Mucosa of stomach (tissue), 1 donor: ENCODE results near the gene MIP.
"Not testable (repeated sequence)": the region's sequence is repeated elsewhere in the genome, so short reads cannot be mapped to it uniquely, and the experiment has no call there.

Experiments used
- H3K27me3 ChIP-seq: one replicate; pipeline ENCODE4 v1.7.0; 2013; ENCODE audit warnings: mild to moderate bottlenecking, low read length; ENCODE audit not compliant: control insufficient read depth, insufficient read depth
- H3K36me3 ChIP-seq: one replicate; pipeline ENCODE4 v1.7.0; 2013; ENCODE audit warnings: low read length; ENCODE audit not compliant: control insufficient read depth, insufficient read depth
- H3K4me1 ChIP-seq: one replicate; pipeline ENCODE4 v1.7.0; 2013; ENCODE audit warnings: mild to moderate bottlenecking, low read length; ENCODE audit not compliant: control insufficient read depth, insufficient read depth
- H3K4me3 ChIP-seq: one replicate; pipeline ENCODE4 v1.7.0; 2013; ENCODE audit warnings: low read length
- H3K9ac ChIP-seq: one replicate; pipeline ENCODE4 v1.7.0; 2013; ENCODE audit warnings: mild to moderate bottlenecking, low read length, moderate library complexity
- H3K9me3 ChIP-seq: one replicate; pipeline ENCODE4 v1.7.0; 2013; ENCODE audit warnings: mild to moderate bottlenecking, low read length, moderate library complexity; ENCODE audit not compliant: control insufficient read depth
- donor health status: Pancreatic carcinoma.

The MIP gene

GRCh38 chr12:56451147-56451546 is 3.3 kb downstream of the MIP start:
- Histone ChIP-seq H3K4me1 (no peaks in the 10 kb centered on the region), H3K9me3 (no peaks in the 10 kb centered on the region), H3K36me3 (no peaks in the 10 kb centered on the region), H3K27me3 (peaks cover 18% of the 10 kb centered on the region), H3K4me3 (no peak overlapping the region), H3K9ac (no peak overlapping the region)

DNA sequence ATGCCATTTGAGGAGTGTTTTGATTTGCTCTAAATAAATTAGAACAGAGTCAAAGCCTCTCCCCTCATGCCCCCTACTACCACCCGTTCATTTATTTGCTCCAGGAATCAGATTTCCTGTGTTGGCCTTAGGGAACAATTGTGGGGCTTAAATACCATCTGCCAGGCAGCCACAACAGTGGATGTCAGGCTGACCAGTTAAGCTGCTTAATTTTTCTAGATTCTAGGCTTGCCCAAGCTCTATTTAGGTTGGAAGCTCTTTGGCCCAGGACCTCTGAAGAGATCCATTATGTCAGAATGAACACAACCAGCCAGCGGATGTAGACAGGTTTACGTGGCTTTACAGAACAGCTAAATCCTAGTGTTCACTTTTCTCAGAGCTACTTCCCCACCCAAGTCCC is 4.2 kb downstream of the MIP start:
- no peaks in the 10 kb centered on the region for H3K36me3 ChIP-seq
- H3K9ac ChIP-seq, result no peak overlapping the region
- H3K27me3 ChIP-seq, result peaks cover 13% of the 10 kb centered on the region
- no peaks in the 10 kb centered on the region for H3K9me3 ChIP-seq
- H3K4me1 ChIP-seq, result no peaks in the 10 kb centered on the region
- H3K4me3 ChIP-seq, result no peak overlapping the region

GRCh38 chr12:56449622-56449984 is 4.9 kb downstream of the MIP start:
- Histone ChIP-seq H3K9me3 (no peaks in the 10 kb centered on the region), H3K36me3 (no peaks in the 10 kb centered on the region), H3K4me3 (peak overlapping the region; percentile 93), H3K27me3 (peaks cover 6% of the 10 kb centered on the region), H3K4me1 (no peaks in the 10 kb centered on the region), H3K9ac (peak overlapping the region; percentile 91)

DNA sequence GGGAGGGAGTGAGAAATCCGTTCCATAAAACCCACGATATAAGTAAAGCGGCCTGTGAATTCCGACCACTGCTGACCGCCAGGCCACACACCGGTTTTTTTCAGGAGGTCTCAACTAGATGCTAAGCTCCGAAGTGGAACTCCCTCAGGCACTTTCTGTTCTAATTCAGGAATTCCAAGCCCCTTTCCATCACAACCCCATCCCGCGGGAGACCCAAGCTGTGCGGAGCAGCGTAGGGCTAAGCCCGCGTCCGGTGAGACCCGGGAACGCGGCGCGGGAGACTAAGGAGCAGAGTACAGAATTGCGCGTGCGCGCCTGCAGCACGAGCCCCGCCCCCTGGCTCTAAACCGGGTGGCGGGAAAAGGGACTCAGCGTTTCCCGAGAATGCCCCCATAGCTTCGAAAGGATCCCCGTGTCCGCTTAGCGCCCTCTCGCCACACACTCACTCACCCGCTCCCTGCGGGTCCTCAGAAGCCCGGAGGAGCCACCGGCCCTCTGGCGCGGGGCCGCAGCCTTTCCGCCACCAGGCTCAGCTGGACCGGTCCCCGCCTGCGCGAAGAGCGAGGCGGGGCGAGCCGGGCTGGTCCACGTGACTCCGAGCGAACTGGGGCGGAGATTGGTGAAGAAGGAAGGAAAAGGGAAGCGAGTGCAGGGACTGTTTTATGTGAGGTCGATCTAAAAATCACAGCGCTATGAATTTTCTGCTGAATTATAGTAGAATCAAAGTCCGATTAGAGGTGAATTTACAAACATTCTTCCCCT is 5.4 kb downstream of the MIP start, which contains the start of gene TIMELESS:
TIMELESS (minus strand) TSS at position 567 of the 762 bp plus-strand sequence. CDS start 15,256 bp downstream, outside the sequence.
- Histone ChIP-seq H3K4me3 (peak within 1 kb of the TSS; percentile 93), H3K27me3 (peaks cover 6% of the 10 kb centered on the region), H3K4me1 (no peaks in the 10 kb centered on the region), H3K36me3 (no peaks in the 10 kb centered on the region), H3K9me3 (no peaks in the 10 kb centered on the region), H3K9ac (peak within 1 kb of the TSS; percentile 91)

DNA sequence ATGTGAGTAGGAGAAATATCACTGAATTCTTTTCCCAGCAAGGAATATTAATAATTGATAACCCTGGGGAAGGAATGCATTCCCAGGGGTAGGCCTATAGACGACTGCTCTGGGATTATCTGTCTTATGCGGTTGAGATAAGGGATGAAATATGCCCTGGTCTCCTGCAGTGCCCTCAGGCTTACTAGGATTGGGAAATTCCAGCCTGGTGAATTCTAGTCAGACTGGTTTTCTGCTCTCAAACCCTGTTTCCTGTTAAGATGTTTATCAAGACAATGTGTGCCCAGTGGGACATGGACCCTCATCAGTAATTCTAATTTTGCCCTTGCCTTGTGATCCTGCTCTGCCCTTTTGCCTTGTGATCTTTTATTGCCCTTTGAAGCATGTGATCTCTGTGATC is 11.2 kb downstream of the MIP start:
- H3K4me1 ChIP-seq, H3K9me3 ChIP-seq, H3K9ac ChIP-seq, H3K4me3 ChIP-seq, H3K36me3 ChIP-seq, H3K27me3 ChIP-seq: not testable (repeated sequence)

GRCh38 chr12:56437430-56438176 is 16.9 kb downstream of the MIP start:
- Histone ChIP-seq H3K4me3 (no peak overlapping the region), H3K36me3 (no peaks in the 10 kb centered on the region), H3K9me3 (no peaks in the 10 kb centered on the region), H3K27me3 (no peaks in the 10 kb centered on the region), H3K9ac (no peak overlapping the region), H3K4me1 (no peaks in the 10 kb centered on the region)

DNA sequence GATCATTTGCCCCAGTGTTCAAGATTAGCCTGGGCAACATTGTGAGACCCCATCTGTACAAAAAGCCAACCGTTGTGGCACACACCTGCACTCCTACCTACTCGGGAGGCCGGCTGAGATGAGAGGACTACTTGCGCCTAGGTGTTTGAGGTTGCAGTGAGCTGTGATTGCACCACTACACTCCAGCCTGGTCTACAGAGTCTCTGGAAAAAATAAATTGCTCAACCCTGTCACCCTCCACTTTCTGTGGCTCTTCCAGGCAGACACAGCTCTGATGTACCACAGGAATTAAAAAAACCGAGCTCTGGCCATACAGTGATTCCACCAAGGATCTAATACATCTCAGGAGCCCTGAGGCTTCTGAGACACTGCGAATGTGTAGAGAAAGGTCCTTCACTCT is 19.6 kb downstream of the MIP start:
- H3K9ac ChIP-seq, result no peak overlapping the region
- H3K36me3 ChIP-seq, result no peaks in the 10 kb centered on the region
- H3K4me1 ChIP-seq, result no peaks in the 10 kb centered on the region
- H3K27me3 ChIP-seq, result no peaks in the 10 kb centered on the region
- no peak overlapping the region for H3K4me3 ChIP-seq
- no peaks in the 10 kb centered on the region for H3K9me3 ChIP-seq

GRCh38 chr12:56431850-56432249 is 22.6 kb downstream of the MIP start:
- Histone ChIP-seq H3K27me3 (no peaks in the 10 kb centered on the region), H3K4me1 (no peaks in the 10 kb centered on the region), H3K9me3 (no peaks in the 10 kb centered on the region), H3K4me3 (no peak overlapping the region), H3K9ac (no peak overlapping the region), H3K36me3 (no peaks in the 10 kb centered on the region)

GRCh38 chr12:56431288-56431687 is 23.2 kb downstream of the MIP start:
- no peaks in the 10 kb centered on the region for H3K4me1 ChIP-seq
- H3K9me3 ChIP-seq, result no peaks in the 10 kb centered on the region
- no peak overlapping the region for H3K4me3 ChIP-seq
- no peak overlapping the region for H3K9ac ChIP-seq
- H3K27me3 ChIP-seq, result no peaks in the 10 kb centered on the region
- no peaks in the 10 kb centered on the region for H3K36me3 ChIP-seq

DNA sequence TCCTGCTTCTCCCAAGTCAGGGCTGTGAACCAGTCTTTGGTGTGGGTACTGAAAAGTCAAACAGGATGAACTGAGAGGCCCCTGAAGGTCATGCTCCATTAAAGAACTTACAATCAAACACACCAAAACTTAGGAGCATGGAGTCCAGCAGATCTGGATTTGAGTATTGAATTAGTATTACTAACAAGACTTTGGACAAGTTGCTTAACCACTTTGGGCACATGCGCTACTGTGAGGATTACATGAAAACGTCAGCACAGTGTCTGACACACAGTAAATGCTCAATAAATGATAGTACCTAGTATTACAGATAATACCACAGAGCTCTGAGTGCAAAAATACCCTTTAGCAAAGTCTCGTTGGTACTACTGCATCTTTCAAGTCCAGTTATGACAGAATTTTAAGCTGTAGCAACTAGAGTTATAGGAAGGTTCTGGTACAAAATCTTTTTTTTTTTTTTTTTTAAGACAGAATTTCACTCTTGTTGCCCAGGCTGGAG is 28.5 kb downstream of the MIP start:
- no peak overlapping the region for H3K9ac ChIP-seq
- H3K27me3 ChIP-seq, result no peaks in the 10 kb centered on the region
- no peaks in the 10 kb centered on the region for H3K9me3 ChIP-seq
- H3K4me1 ChIP-seq, result no peaks in the 10 kb centered on the region
- no peaks in the 10 kb centered on the region for H3K36me3 ChIP-seq
- no peak overlapping the region for H3K4me3 ChIP-seq

- Histone ChIP-seq H3K27me3 (no peaks in the 10 kb centered on the region), H3K36me3 (no peaks in the 10 kb centered on the region)
Measured at GRCh38 chr12:56425193-56425592, 29.3 kb downstream of the MIP start.

DNA sequence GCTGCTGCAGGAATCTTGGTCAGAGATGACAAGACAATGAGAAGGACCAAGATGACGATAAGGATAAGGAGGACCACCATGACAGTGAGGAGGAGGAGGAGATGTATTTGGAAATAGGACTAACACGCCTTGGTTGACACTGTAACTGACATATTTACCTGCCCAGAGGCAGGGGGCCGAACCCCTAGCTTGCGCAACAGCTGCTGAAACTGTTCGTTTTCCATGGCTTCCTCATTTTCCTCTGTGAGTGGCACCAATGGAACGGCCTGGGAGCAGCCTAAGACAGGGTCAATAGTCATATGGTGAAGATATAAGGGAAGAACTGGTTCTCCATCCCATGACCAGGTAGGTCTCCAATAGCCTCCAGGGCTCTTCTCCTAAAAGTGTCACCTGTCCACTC is 34.0 kb downstream of the MIP start:
- no peaks in the 10 kb centered on the region for H3K36me3 ChIP-seq
- no peak overlapping the region for H3K4me3 ChIP-seq
- H3K27me3 ChIP-seq, result no peaks in the 10 kb centered on the region
- no peaks in the 10 kb centered on the region for H3K4me1 ChIP-seq
- no peak overlapping the region for H3K9ac ChIP-seq
- H3K9me3 ChIP-seq, result no peaks in the 10 kb centered on the region

More at GRCh38 chr12:56425193-56425592, 29.3 kb downstream of the MIP start:
- Histone ChIP-seq H3K9me3 (no peaks in the 10 kb centered on the region), H3K9ac (no peak overlapping the region), H3K4me1 (no peaks in the 10 kb centered on the region), H3K4me3 (no peak overlapping the region)
